OCI-LY1 (cell line): Measurements from ENCODE around the gene KDM1A.

ENCODE experiments used
- EZH2 ChIP-seq: fragments of 200-600 bp; sonication (generic), shearing (Covaris generic); IDR thresholded peaks from 2 replicates; pipeline ENCODE4 v1.8.0; 2017; ENCODE audit warnings: borderline replicate concordance, mixed run types, mild to moderate bottlenecking, antibody characterized with exemption, low read length, moderate library complexity, mixed read lengths
- TF ChIP-seq, protein P1 (sequence below): fragments of 200-600 bp; sonication (generic), shearing (Covaris generic); IDR thresholded peaks from 2 replicates; pipeline ENCODE4 v1.5.1; 2017; ENCODE audit warnings: mild to moderate bottlenecking, antibody characterized with exemption, low read length, moderate library complexity, mixed read lengths

DNA sequence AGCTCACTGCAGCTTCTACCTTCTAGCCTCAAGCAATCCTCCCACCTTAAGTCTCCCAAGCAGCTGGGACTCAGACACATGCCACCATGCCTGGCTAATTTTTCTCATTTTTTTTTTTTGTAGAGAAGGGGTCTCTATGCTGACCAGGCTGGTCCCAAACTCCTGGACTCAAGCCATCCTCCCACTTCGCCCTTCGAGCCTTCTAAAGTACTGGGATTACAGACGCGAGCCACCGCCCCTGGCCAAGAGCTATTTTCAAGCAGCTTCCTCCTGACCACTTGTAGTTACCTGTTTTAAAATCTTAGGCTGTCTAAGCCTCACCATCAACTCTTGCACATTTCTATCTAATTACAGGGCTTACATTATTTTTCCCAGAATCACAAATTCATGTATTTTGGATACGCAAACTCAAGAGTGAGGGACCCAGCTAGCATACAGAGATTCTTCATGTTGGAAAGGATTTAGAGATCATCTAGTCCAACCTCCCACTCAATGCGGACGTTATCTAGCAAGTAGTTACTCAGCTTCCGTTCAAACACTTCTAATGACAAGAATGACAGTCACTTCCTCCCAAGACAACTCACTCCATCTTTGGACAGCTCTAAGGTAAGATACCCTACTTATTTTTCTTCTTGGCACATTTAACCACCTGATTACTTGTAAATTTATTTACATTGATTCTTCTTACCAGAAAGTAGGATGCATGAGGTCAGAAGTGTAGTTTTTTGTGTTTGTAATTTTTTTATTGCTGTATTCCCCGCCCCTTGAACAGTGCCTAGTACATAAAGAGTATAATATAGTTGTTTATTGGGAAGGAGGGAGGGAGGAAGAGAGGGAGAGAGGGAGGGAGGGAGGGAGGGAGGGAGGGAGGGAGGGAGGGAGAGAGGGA, 84.0 kb downstream of the KDM1A start:
- no peak for TF ChIP-seq EZH2
- TF ChIP-seq, protein P1, sequence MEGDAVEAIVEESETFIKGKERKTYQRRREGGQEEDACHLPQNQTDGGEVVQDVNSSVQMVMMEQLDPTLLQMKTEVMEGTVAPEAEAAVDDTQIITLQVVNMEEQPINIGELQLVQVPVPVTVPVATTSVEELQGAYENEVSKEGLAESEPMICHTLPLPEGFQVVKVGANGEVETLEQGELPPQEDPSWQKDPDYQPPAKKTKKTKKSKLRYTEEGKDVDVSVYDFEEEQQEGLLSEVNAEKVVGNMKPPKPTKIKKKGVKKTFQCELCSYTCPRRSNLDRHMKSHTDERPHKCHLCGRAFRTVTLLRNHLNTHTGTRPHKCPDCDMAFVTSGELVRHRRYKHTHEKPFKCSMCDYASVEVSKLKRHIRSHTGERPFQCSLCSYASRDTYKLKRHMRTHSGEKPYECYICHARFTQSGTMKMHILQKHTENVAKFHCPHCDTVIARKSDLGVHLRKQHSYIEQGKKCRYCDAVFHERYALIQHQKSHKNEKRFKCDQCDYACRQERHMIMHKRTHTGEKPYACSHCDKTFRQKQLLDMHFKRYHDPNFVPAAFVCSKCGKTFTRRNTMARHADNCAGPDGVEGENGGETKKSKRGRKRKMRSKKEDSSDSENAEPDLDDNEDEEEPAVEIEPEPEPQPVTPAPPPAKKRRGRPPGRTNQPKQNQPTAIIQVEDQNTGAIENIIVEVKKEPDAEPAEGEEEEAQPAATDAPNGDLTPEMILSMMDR, result no peak
